Measurements from ENCODE around the gene NFIX. TPM values are rescaled to one million over a fixed set of nuclear protein-coding genes. Genes with fewer than 3 reads are reported as not detected.

The NFIX gene
- total and polyA plus RNA-seq, 2 donors (not counting 1 experiment from before 2014, with no cell fraction given), result 0.69 to 5.6 TPM

GRCh38 chr19:13008926-13009787 is 13.9 kb downstream of the NFIX start:
- peaks cover 46% of the 10 kb centered on the region for H3K27me3 Mint-ChIP-seq

More at GRCh38 chr19:13008926-13009787, 13.9 kb downstream of the NFIX start:
- no peak for ATAC-seq (ENCODE audit: low read depth)
- no peaks in the 10 kb centered on the region for H4K20me1 ChIP-seq (ENCODE audit: control insufficient read depth, insufficient read depth, low read length, poor library complexity, severe bottlenecking)
- Mint-ChIP-seq H3K9me3 (ENCODE audit: insufficient read depth) (no peaks in the 10 kb centered on the region), H3K4me1 (peaks cover 16% of the 10 kb centered on the region), H3K27ac (no peak overlapping the region), H3K4me3 (no peak overlapping the region)
- H3K4me1 ChIP-seq (ENCODE audit: control insufficient read depth in 2 of 2, insufficient read depth in 2 of 2, low read length in 2 of 2), result peaks cover 27 to 36% of the 10 kb centered on the region in 2 donors
- H3K4me2 ChIP-seq (replicated peaks; ENCODE audit: low read depth, low read length, poor library complexity, severe bottlenecking), result no peak overlapping the region
- no peak overlapping the region for H3K4me3 ChIP-seq (ENCODE audit: control extremely low read depth in 1 of 5, extremely low read depth in 1 of 5, insufficient read depth in 1 of 5, low read depth in 2 of 5, low read length in 4 of 5)
- 96% methylated on average over 23 of the region's 28 CpGs for WGBS (ENCODE audit: insufficient coverage)
- TF ChIP-seq EZH2 (IDR thresholded peaks at IDR 0.05; ENCODE audit: borderline replicate concordance, insufficient read depth, low read depth, low read length, poor library complexity, severe bottlenecking), result no peak
- no peak for TF ChIP-seq CTCF (IDR thresholded peaks at IDR 0.05)
- no peaks in the 10 kb centered on the region for H3K79me2 ChIP-seq (ENCODE audit: control insufficient read depth, insufficient read depth, low read length)
- no peaks in the 10 kb centered on the region for H3K36me3 ChIP-seq (replicated peaks in 1 of 2; ENCODE audit: control extremely low read depth in 1 of 2, control insufficient read depth in 1 of 2, extremely low read depth in 1 of 2, insufficient read depth in 2 of 2, low read length in 1 of 2)
- no peak overlapping the region for H3K27ac ChIP-seq (ENCODE audit: low read length in 2 of 2)
- H2AFZ ChIP-seq (ENCODE audit: insufficient read depth, low read depth, low read length, poor library complexity, severe bottlenecking), result no peak overlapping the region
- H3K9ac ChIP-seq (ENCODE audit: low read length), result no peak overlapping the region
- no peak for DNase-seq
- intact Hi-C loops (cut with micrococcal nuclease), result no loop called here
- H3K9me3 ChIP-seq (ENCODE audit: control extremely low read depth in 1 of 3, control insufficient read depth in 2 of 3, insufficient read depth in 1 of 3, low read length in 2 of 3), result peaks cover 0 to 24% (median 0%) of the 10 kb centered on the region in 3 donors
- CTCF ChIA-PET, result no interaction called here
- H3K27me3 ChIP-seq (replicated peaks in 1 of 4; ENCODE audit: control extremely low read depth in 1 of 4, control insufficient read depth in 3 of 4, insufficient read depth in 4 of 4, low read length in 3 of 4), result peaks cover 0 to 59% (median 29%) of the 10 kb centered on the region in 4 experiments
- POLR2A ChIA-PET, result no interaction called here
